GM12878 (cell line): ENCODE measurements around the gene DYNC2H1. TPM values are rescaled to one million over a fixed set of nuclear protein-coding genes. Genes with fewer than 3 reads are reported as not detected.
"Not testable (repeated sequence)": the region's sequence is repeated elsewhere in the genome, so short reads cannot be mapped to it uniquely, and the experiment has no call there.

Experiments
- ATAC-seq: fragments of 200-7000 bp; cut with Tn5 transposase; 3 replicates; pipeline ENCODE4 v1.9.1; 2020; ENCODE audit warnings: mild to moderate bottlenecking, moderate library complexity
- BruUV-seq: library from RNA; stranded (reverse); fragments of 400-500 nt; replicated peaks from 2 replicates; lab custom pipeline; 2021; lab: Mats Ljungman, UMichigan
- CTCF ChIA-PET: fragments of 300-600 bp; sonication (Branson Sonifier 250); formaldehyde crosslinking; extraction: SDS; loops from one replicate; lab custom pipeline; 2021; ENCODE audit warnings: inconsistent platforms; lab: Yijun Ruan, JAX
- POLR2A ChIA-PET: fragments of 350-600 bp; formaldehyde crosslinking; extraction: SDS; loops from one replicate; lab custom pipeline; 2021; ENCODE audit warnings: inconsistent platforms; lab: Charles Lee
- RAD21 ChIA-PET: fragments of 300-600 bp; sonication (Branson Sonifier 250); formaldehyde crosslinking; loops from one replicate; lab custom pipeline; 2023; ENCODE audit warnings: antibody characterized with exemption; ENCODE audit not compliant: unreplicated experiment; lab: Charles Lee
- SMC1A ChIA-PET: fragments of 300-600 bp; sonication (Branson Sonifier 250); formaldehyde crosslinking; loops from one replicate; lab custom pipeline; 2023; ENCODE audit not compliant: unreplicated experiment, uncharacterized antibody; lab: Charles Lee
- DNase-seq: peaks from one replicate; pipeline ENCODE4 v3.0.0-alpha.2; 2011; ENCODE audit warnings: low read depth, low spot score
- FAIRE-seq: peaks from 3 replicates; lab custom pipeline; 2011; peaks lifted over from hg19 to GRCh38; lab: Jason Lieb, UNC
- H2AFZ ChIP-seq: 2 replicates; pipeline ENCODE4 v1.6.0; 2011; ENCODE audit warnings: low read depth, low read length, control low read depth; ENCODE audit not compliant: control insufficient read depth
- H3K27ac ChIP-seq: 2 replicates; pipeline ENCODE4 v1.5.1; 2011; ENCODE audit warnings: control low read depth; ENCODE audit not compliant: control insufficient read depth, insufficient read depth
- H3K27me3 ChIP-seq, 2 experiments: replicated peaks in 1 of 2; 2 replicates each; pipeline versions ENCODE4 v1.6.0 to v1.6.1; 2011; ENCODE audit warnings: low read length in 1 of 2; ENCODE audit not compliant: control insufficient read depth in 2 of 2, insufficient read depth in 2 of 2
- H3K36me3 ChIP-seq, 2 experiments: 2 replicates each; pipeline ENCODE4 v1.5.1; 2011; ENCODE audit warnings: low read length in 1 of 2; ENCODE audit not compliant: control insufficient read depth in 2 of 2, insufficient read depth in 2 of 2
- H3K4me1 ChIP-seq: 2 replicates; pipeline ENCODE4 v1.6.1; 2011; ENCODE audit warnings: mild to moderate bottlenecking, low read length, moderate library complexity, mixed read lengths; ENCODE audit not compliant: control insufficient read depth, insufficient read depth
- H3K4me2 ChIP-seq: 2 replicates; pipeline ENCODE4 v1.6.0; 2011; ENCODE audit warnings: control low read depth; ENCODE audit not compliant: control insufficient read depth, insufficient read depth
- H3K4me3 ChIP-seq: fragments of 200-600 bp; sonication (generic); 2 replicates; pipeline ENCODE4 v1.5.1; 2016
- H3K79me2 ChIP-seq: 2 replicates; pipeline ENCODE4 v1.6.0; 2011; ENCODE audit warnings: low read length; ENCODE audit not compliant: control insufficient read depth, insufficient read depth
- H3K9ac ChIP-seq: 2 replicates; pipeline ENCODE4 v1.8.0; 2011; ENCODE audit warnings: low read length, control low read depth, mixed read lengths; ENCODE audit not compliant: control insufficient read depth, insufficient read depth
- H3K9me3 ChIP-seq: replicated peaks from 3 replicates; pipeline ENCODE4 v1.5.1; 2011; ENCODE audit warnings: mild to moderate bottlenecking, low read length; ENCODE audit not compliant: control insufficient read depth, insufficient read depth
- H4K20me1 ChIP-seq: 2 replicates; pipeline ENCODE4 v1.6.0; 2011; ENCODE audit not compliant: control insufficient read depth, insufficient read depth
- ATF7 ChIP-seq: fragments of 450-650 bp; IDR thresholded peaks from 2 replicates; pipeline ENCODE4 v1.6.1; 2016; ENCODE audit warnings: low read depth, mild to moderate bottlenecking
- BRCA1 ChIP-seq: IDR thresholded peaks from 2 replicates; pipeline ENCODE4 v1.6.1; 2011; ENCODE audit warnings: low read depth, low read length, improper control_type of control experiment
- CEBPB ChIP-seq, 2 experiments: fragments of 150-350 bp in 1 of 2; IDR thresholded peaks; 2 replicates each; pipeline ENCODE4 v1.6.1; 2012 to 2014; ENCODE audit warnings: low read depth in 2 of 2, low read length in 2 of 2, borderline replicate concordance in 1 of 2, inconsistent platforms in 1 of 2
- DPF2 ChIP-seq: fragments of 450-650 bp; IDR thresholded peaks from 2 replicates; pipeline ENCODE4 v1.6.1; 2017; ENCODE audit warnings: mild to moderate bottlenecking
- E2F4 ChIP-seq: IDR thresholded peaks from 2 replicates; pipeline ENCODE4 v1.6.1; 2012; ENCODE audit warnings: low read depth, low read length, improper control_type of control experiment
- MTA3 ChIP-seq: IDR thresholded peaks from 2 replicates; pipeline ENCODE4 v1.6.1; 2012; ENCODE audit warnings: low read length, inconsistent platforms, borderline replicate concordance
- NRF1 ChIP-seq: conservative IDR thresholded peaks from 2 replicates; pipeline ENCODE4 v1.6.1; 2011; ENCODE audit warnings: mild to moderate bottlenecking, low read depth, low read length, improper control_type of control experiment
- SKIL ChIP-seq: fragments of 450-650 bp; IDR thresholded peaks from 2 replicates; pipeline ENCODE4 v1.6.1; 2017; ENCODE audit warnings: mild to moderate bottlenecking, low read depth, inconsistent platforms; ENCODE audit not compliant: poor library complexity, severe bottlenecking
- SMARCA5 ChIP-seq: fragments of 450-650 bp; IDR thresholded peaks from 2 replicates; pipeline ENCODE4 v1.6.1; 2017; ENCODE audit warnings: mild to moderate bottlenecking
- SREBF1 ChIP-seq: IDR thresholded peaks from 2 replicates; pipeline ENCODE4 v1.6.1; 2012; ENCODE audit warnings: mild to moderate bottlenecking, low read length
- ZNF24 ChIP-seq: fragments of 450-650 bp; IDR thresholded peaks from 2 replicates; pipeline ENCODE4 v1.6.1; 2017; ENCODE audit warnings: antibody characterized with exemption, mild to moderate bottlenecking
- WGBS: methylation state at CpG from one replicate; pipeline ENCODE4 v1.1.6; 2016; ENCODE audit warnings: low lambda C conversion rate; ENCODE audit not compliant: insufficient replicate concordance, insufficient coverage; ENCODE audit errors: missing lambda C conversion rate; 5-methylcytosine and 5-hydroxymethylcytosine counted together
- in situ Hi-C: fragments of 300-500 bp; cut with MboI; formaldehyde crosslinking; loops from 9 replicates; pipeline ENCODE4 v1.14.3; 2018; ENCODE audit warnings: mixed read lengths
- intact Hi-C: fragments of 100-400 bp; cut with micrococcal nuclease; formaldehyde crosslinking; loops from one replicate; pipeline ENCODE4 v1.14.2; 2022; ENCODE audit not compliant: unreplicated experiment
- polyA plus RNA-seq, 11 experiments: library from polyadenylated mRNA; depleted of rRNA in 4 of 11; unstranded in 6 of 11; stranded (reverse) in 5 of 11; fragments of >200 nt; fragmentation: Nextera tagmentation in 4 of 11; fragmentation: Illumina TruSeq in 1 of 11; extraction: Ambion mirVana in 4 of 11; extraction: Trizol in 1 of 11; gene quantifications; 1 replicate in 1 of 11; 2 replicates in 10 of 11; pipeline versions ENCODE4 v1.2.1 to v1.2.3, GENCODE V29; 2011 to 2016; ENCODE audit warnings: inconsistent platforms in 2 of 11, missing spikeins in 2 of 11, low read depth in 1 of 11
- total RNA-seq, 4 experiments: library from RNA; depleted of rRNA in 3 of 4; stranded (reverse); fragments of >200 nt in 3 of 4; fragmentation: Illumina TruSeq in 1 of 4; extraction: Trizol in 1 of 4; gene quantifications; 2 replicates each; pipeline versions ENCODE4 v1.2.1 to v1.2.3, GENCODE V29; 2013 to 2021
- TF ChIP-seq, protein P1 (sequence below): fragments of 450-650 bp; IDR thresholded peaks from 2 replicates; pipeline ENCODE4 v1.6.1; 2014; ENCODE audit warnings: mild to moderate bottlenecking

Gene DYNC2H1
- total and polyA plus RNA-seq, 10 of the 15 experiments (the other 5 are each of a cell fraction or from before 2014, with no cell fraction given) = 0.12 to 3.9 (median 0.23) TPM; not detected in 2

- TF ChIP-seq DPF2 (no peak), E2F4 (no peak), SMARCA5 (no peak), BRCA1 (no peak), SKIL (no peak), NRF1 (no peak), SREBF1 (no peak), ATF7 (no peak), ZNF24 (no peak), MTA3 (no peak), CEBPB (IDR thresholded peaks at IDR 0.05; ENCODE audit: borderline replicate concordance in 1 of 2, low read depth in 2 of 2, low read length in 2 of 2) (no peak)
- TF ChIP-seq, protein P1, sequence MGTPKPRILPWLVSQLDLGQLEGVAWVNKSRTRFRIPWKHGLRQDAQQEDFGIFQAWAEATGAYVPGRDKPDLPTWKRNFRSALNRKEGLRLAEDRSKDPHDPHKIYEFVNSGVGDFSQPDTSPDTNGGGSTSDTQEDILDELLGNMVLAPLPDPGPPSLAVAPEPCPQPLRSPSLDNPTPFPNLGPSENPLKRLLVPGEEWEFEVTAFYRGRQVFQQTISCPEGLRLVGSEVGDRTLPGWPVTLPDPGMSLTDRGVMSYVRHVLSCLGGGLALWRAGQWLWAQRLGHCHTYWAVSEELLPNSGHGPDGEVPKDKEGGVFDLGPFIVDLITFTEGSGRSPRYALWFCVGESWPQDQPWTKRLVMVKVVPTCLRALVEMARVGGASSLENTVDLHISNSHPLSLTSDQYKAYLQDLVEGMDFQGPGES = no peak
These were observed 263.7 kb downstream of the DYNC2H1 start (continued) for GRCh38 chr11:103372906-103373305.

- H3K4me3 ChIP-seq, RAD21 ChIA-PET, H4K20me1 ChIP-seq, H3K9ac ChIP-seq, H3K27me3 ChIP-seq, H3K4me1 ChIP-seq, SMC1A ChIA-PET, BruUV-seq, ATAC-seq, POLR2A ChIA-PET, H3K9me3 ChIP-seq, DNase-seq, intact Hi-C loops, in situ Hi-C loops, CTCF ChIA-PET, H2AFZ ChIP-seq, FAIRE-seq, H3K79me2 ChIP-seq, H3K27ac ChIP-seq, H3K36me3 ChIP-seq, H3K4me2 ChIP-seq: not testable (repeated sequence)
- WGBS = 0% methylated on average over 2 of the region's 3 CpGs
These were observed 265.0 kb downstream of the DYNC2H1 start for GRCh38 chr11:103374227-103374626.
